SH-SY5Y (cell line): ENCODE data around the gene FA2H.

Experiments
- GATA2 ChIP-seq: IDR thresholded peaks from 2 replicates; pipeline ENCODE4 v1.6.1; 2011; ENCODE audit warnings: mild to moderate bottlenecking, low read depth, low read length
- GATA3 ChIP-seq: IDR thresholded peaks from 2 replicates; pipeline ENCODE4 v1.6.1; 2011; ENCODE audit warnings: low read depth, mild to moderate bottlenecking, low read length, moderate library complexity

- TF ChIP-seq GATA3 (no peak), GATA2 (no peak)
Observed at GRCh38 chr16:74788108-74788507, 13.5 kb upstream of the FA2H start.
